ENCODE data around the gene TRIML1.

DNA sequence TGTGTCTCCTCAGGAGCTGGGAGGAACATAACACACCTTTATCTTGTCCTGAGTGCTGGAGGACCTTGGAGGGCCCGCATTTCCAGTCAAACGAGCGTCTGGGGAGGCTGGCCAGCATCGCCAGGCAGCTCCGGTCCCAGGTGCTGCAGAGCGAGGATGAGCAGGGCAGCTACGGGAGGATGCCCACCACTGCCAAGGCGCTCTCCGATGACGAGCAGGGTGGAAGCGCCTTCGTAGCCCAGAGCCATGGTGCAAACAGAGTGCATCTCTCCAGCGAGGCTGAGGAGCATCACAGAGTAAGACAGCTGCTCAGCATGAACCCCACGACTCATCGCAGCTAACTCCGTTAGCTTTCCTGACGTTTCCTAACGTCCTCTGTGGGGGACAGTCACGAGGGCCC, 430 bp downstream of the TRIML1 start:
- TF ChIP-seq, protein P1, sequence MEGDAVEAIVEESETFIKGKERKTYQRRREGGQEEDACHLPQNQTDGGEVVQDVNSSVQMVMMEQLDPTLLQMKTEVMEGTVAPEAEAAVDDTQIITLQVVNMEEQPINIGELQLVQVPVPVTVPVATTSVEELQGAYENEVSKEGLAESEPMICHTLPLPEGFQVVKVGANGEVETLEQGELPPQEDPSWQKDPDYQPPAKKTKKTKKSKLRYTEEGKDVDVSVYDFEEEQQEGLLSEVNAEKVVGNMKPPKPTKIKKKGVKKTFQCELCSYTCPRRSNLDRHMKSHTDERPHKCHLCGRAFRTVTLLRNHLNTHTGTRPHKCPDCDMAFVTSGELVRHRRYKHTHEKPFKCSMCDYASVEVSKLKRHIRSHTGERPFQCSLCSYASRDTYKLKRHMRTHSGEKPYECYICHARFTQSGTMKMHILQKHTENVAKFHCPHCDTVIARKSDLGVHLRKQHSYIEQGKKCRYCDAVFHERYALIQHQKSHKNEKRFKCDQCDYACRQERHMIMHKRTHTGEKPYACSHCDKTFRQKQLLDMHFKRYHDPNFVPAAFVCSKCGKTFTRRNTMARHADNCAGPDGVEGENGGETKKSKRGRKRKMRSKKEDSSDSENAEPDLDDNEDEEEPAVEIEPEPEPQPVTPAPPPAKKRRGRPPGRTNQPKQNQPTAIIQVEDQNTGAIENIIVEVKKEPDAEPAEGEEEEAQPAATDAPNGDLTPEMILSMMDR (IDR thresholded peaks at IDR 0.05): no peak
- TF ChIP-seq POLR2A (IDR thresholded peaks at IDR 0.05): no peak
- TF ChIP-seq POLR2AphosphoS5 (IDR thresholded peaks at IDR 0.05; ENCODE audit: insufficient read depth in 1 of 2, low read depth in 1 of 2): no peak
